ENCODE data around the gene UGT3A2. TPM values are rescaled to one million over a fixed set of nuclear protein-coding genes. Genes with fewer than 3 reads are reported as not detected.

The UGT3A2 gene
- total RNA-seq, 1 donor from 2014 or later = 2.3 TPM

- TF ChIP-seq CTCF (conservative IDR thresholded peaks at IDR 0.05) = no peak
- DNase-seq (ENCODE audit: extremely low spot score, unreplicated experiment) = no peak
- Mint-ChIP-seq H3K27me3 (peaks cover 3% of the 10 kb centered on the region), H3K4me3 (no peak overlapping the region), H3K4me1 (ENCODE audit: unreplicated experiment) (no peaks in the 10 kb centered on the region), H3K36me3 (no peaks in the 10 kb centered on the region), H3K9me3 (peaks cover 5% of the 10 kb centered on the region), H3K27ac (no peak overlapping the region)
Observed at GRCh38 chr5:36096486-36096885, 29.8 kb upstream of the UGT3A2 start.

- no peaks in the 10 kb centered on the region for H3K36me3 Mint-ChIP-seq
- peaks cover 7% of the 10 kb centered on the region for H3K27me3 Mint-ChIP-seq
- H3K27ac Mint-ChIP-seq = no peak overlapping the region
- DNase-seq (ENCODE audit: extremely low spot score, unreplicated experiment) = no peak
- peak; percentile 57 for TF ChIP-seq CTCF (conservative IDR thresholded peaks at IDR 0.05)
- H3K4me1 Mint-ChIP-seq (ENCODE audit: unreplicated experiment) = no peaks in the 10 kb centered on the region
- H3K9me3 Mint-ChIP-seq = peaks cover 5% of the 10 kb centered on the region
- H3K4me3 Mint-ChIP-seq = no peak overlapping the region
Observed at GRCh38 chr5:36089989-36090388, 23.3 kb upstream of the UGT3A2 start.

GRCh38 chr5:36079200-36079781, 12.6 kb upstream of the UGT3A2 start:
- Mint-ChIP-seq H3K4me1 (ENCODE audit: unreplicated experiment) (no peaks in the 10 kb centered on the region), H3K27ac (no peak overlapping the region), H3K4me3 (no peak overlapping the region), H3K9me3 (no peaks in the 10 kb centered on the region), H3K27me3 (peaks cover 5% of the 10 kb centered on the region), H3K36me3 (no peaks in the 10 kb centered on the region)
- peak; percentile 78 for TF ChIP-seq CTCF (conservative IDR thresholded peaks at IDR 0.05)
- DNase-seq (ENCODE audit: extremely low spot score, unreplicated experiment) = no peak

- peaks cover 7% of the 10 kb centered on the region for H3K27me3 Mint-ChIP-seq
Observed at GRCh38 chr5:36078430-36078829, 11.7 kb upstream of the UGT3A2 start.

GRCh38 chr5:36073595-36074216, 7.0 kb upstream of the UGT3A2 start:
- no peak for DNase-seq (ENCODE audit: extremely low spot score, unreplicated experiment)
- no peak overlapping the region for H3K27ac Mint-ChIP-seq
- H3K9me3 Mint-ChIP-seq = no peaks in the 10 kb centered on the region
- no peaks in the 10 kb centered on the region for H3K4me1 Mint-ChIP-seq (ENCODE audit: unreplicated experiment)
- H3K4me3 Mint-ChIP-seq = no peak overlapping the region
- H3K36me3 Mint-ChIP-seq = no peaks in the 10 kb centered on the region
- H3K27me3 Mint-ChIP-seq = peaks cover 30% of the 10 kb centered on the region
- no peak for TF ChIP-seq CTCF (conservative IDR thresholded peaks at IDR 0.05)

More at GRCh38 chr5:36078430-36078829, 11.7 kb upstream of the UGT3A2 start:
- Mint-ChIP-seq H3K4me3 (no peak overlapping the region), H3K27ac (no peak overlapping the region), H3K36me3 (no peaks in the 10 kb centered on the region), H3K4me1 (ENCODE audit: unreplicated experiment) (no peaks in the 10 kb centered on the region), H3K9me3 (no peaks in the 10 kb centered on the region)
- no peak for TF ChIP-seq CTCF (conservative IDR thresholded peaks at IDR 0.05)
- no peak for DNase-seq (ENCODE audit: extremely low spot score, unreplicated experiment)
